HG02943 (cell line): ENCODE measurements around the gene CLPTM1L.
"Not testable (repeated sequence)": the region's sequence is repeated elsewhere in the genome, so short reads cannot be mapped to it uniquely, and the experiment has no call there.

Experiments
- ATAC-seq: cut with Tn5 transposase; IDR thresholded peaks from one replicate; pipeline ENCODE4 v1.9.1; 2021; ENCODE audit warnings: mild to moderate bottlenecking, low read depth, moderate library complexity; ENCODE audit not compliant: unreplicated experiment

Gene CLPTM1L

GRCh38 chr5:1343315-1343751 lies 1.6 kb downstream of the CLPTM1L start:
- no peak for ATAC-seq

GRCh38 chr5:1342711-1343110 lies 2.2 kb downstream of the CLPTM1L start:
- not testable (repeated sequence) for ATAC-seq

- no peak for ATAC-seq
Observed at GRCh38 chr5:1342268-1342667, 2.6 kb downstream of the CLPTM1L start.

GRCh38 chr5:1341863-1342262 lies 3.0 kb downstream of the CLPTM1L start:
- no peak for ATAC-seq

GRCh38 chr5:1339818-1340210 lies 5.1 kb downstream of the CLPTM1L start:
- not testable (repeated sequence) for ATAC-seq

- not testable (repeated sequence) for ATAC-seq
Observed at GRCh38 chr5:1339139-1339817, 5.6 kb downstream of the CLPTM1L start.

GRCh38 chr5:1338506-1339070 lies 6.3 kb downstream of the CLPTM1L start:
- no peak for ATAC-seq

- no peak for ATAC-seq
Observed at GRCh38 chr5:1338196-1338490, 6.8 kb downstream of the CLPTM1L start.

- no peak for ATAC-seq
Observed at GRCh38 chr5:1337489-1338195, 7.3 kb downstream of the CLPTM1L start.

GRCh38 chr5:1336749-1337488 lies 8.0 kb downstream of the CLPTM1L start:
- ATAC-seq: no peak

GRCh38 chr5:1336106-1336561 lies 8.8 kb downstream of the CLPTM1L start:
- ATAC-seq: no peak

- no peak for ATAC-seq
Observed at GRCh38 chr5:1335540-1336095, 9.3 kb downstream of the CLPTM1L start.

GRCh38 chr5:1334831-1335539 lies 9.9 kb downstream of the CLPTM1L start:
- ATAC-seq: no peak

- no peak for ATAC-seq
Observed at GRCh38 chr5:1333986-1334385, 10.9 kb downstream of the CLPTM1L start.

GRCh38 chr5:1333286-1333685 lies 11.6 kb downstream of the CLPTM1L start:
- not testable (repeated sequence) for ATAC-seq

- no peak for ATAC-seq
Observed at GRCh38 chr5:1332461-1333001, 12.4 kb downstream of the CLPTM1L start.

- no peak for ATAC-seq
Observed at GRCh38 chr5:1331861-1332405, 13.0 kb downstream of the CLPTM1L start.

- ATAC-seq: no peak
Observed at GRCh38 chr5:1330847-1331831, 13.8 kb downstream of the CLPTM1L start.
